ENCODE data around the gene PEX12.

DNA sequence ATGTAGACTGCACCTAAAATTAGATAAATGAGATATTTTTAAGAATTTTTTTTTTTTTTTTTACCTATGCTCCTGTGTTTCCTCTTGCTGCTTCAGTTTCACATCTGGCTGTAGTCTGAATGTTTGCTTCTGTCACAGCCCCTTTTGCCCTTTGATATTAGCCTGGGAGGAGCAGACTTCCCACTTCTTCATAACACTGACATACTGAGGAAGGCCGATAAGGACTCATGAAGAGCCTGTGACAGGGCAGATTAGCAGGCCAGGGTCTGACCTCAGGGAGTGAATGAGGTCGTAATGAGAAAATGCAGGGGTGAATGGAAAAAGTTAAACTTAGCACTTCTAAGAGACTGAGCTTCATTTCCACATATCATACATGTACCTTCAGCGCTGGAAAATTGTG, 17.7 kb downstream of the PEX12 start, which contains the start of gene SLFN14:
- TF ChIP-seq POLR2A (IDR thresholded peaks at IDR 0.05; ENCODE audit: low read length) (no peak), GATA3 (IDR thresholded peaks at IDR 0.05; ENCODE audit: borderline replicate concordance) (no peak), KDM1A (IDR thresholded peaks at IDR 0.05; ENCODE audit: low read depth) (no peak), RAD21 (conservative IDR thresholded peaks at IDR 0.05 in 1 of 2, IDR thresholded peaks at IDR 0.05 in 1 of 2) (no peak), ESRRA (IDR thresholded peaks at IDR 0.05; ENCODE audit: borderline replicate concordance, low read length) (no peak), EP300 (IDR thresholded peaks at IDR 0.05) (no peak), NFE2L2 (conservative IDR thresholded peaks at IDR 0.05; ENCODE audit: low read length) (no peak)
- TF ChIP-seq, protein P1, sequence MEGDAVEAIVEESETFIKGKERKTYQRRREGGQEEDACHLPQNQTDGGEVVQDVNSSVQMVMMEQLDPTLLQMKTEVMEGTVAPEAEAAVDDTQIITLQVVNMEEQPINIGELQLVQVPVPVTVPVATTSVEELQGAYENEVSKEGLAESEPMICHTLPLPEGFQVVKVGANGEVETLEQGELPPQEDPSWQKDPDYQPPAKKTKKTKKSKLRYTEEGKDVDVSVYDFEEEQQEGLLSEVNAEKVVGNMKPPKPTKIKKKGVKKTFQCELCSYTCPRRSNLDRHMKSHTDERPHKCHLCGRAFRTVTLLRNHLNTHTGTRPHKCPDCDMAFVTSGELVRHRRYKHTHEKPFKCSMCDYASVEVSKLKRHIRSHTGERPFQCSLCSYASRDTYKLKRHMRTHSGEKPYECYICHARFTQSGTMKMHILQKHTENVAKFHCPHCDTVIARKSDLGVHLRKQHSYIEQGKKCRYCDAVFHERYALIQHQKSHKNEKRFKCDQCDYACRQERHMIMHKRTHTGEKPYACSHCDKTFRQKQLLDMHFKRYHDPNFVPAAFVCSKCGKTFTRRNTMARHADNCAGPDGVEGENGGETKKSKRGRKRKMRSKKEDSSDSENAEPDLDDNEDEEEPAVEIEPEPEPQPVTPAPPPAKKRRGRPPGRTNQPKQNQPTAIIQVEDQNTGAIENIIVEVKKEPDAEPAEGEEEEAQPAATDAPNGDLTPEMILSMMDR (IDR thresholded peaks at IDR 0.05): no peak
